AG04450 (cell line): ENCODE measurements around the gene GDAP2. TPM values are rescaled to one million over a fixed set of nuclear protein-coding genes. Genes with fewer than 3 reads are reported as not detected.
A peak's percentile ranks its signal among the peaks of the same experiment; 100 is the strongest.
"Not testable (repeated sequence)": the region's sequence is repeated elsewhere in the genome, so short reads cannot be mapped to it uniquely, and the experiment has no call there.

ENCODE experiments used
- CTCF ChIA-PET: fragments of 300-600, 350-600 bp; formaldehyde crosslinking; extraction: SDS; loops from one replicate; lab custom pipeline; 2022; ENCODE audit warnings: antibody characterized with exemption, inconsistent platforms; lab: Charles Lee
- POLR2A ChIA-PET: fragments of 350-600 bp; formaldehyde crosslinking; extraction: SDS; loops from one replicate; lab custom pipeline; 2021; ENCODE audit warnings: antibody characterized with exemption, inconsistent platforms; lab: Yijun Ruan, JAX
- DNase-seq: peaks from one replicate; pipeline ENCODE4 v3.0.0-alpha.2; 2011; ENCODE audit warnings: low read depth, low spot score
- H3K27ac ChIP-seq: one replicate; pipeline ENCODE4 v1.5.1; 2012; ENCODE audit warnings: low read depth, low read length, control low read depth
- H3K27me3 ChIP-seq: one replicate; pipeline ENCODE4 v1.6.0; 2012; ENCODE audit warnings: low read length; ENCODE audit not compliant: control insufficient read depth, insufficient read depth
- H3K4me3 ChIP-seq: 2 replicates; pipeline ENCODE4 v1.5.1; 2011; ENCODE audit warnings: mild to moderate bottlenecking, low read depth, low read length, control low read depth
- H3K9me3 ChIP-seq: 2 replicates; pipeline ENCODE4 v1.5.1; 2012; ENCODE audit warnings: low read length; ENCODE audit not compliant: control insufficient read depth, insufficient read depth
- CTCF ChIP-seq: IDR thresholded peaks from 2 replicates; pipeline ENCODE4 v1.5.1; 2011; ENCODE audit warnings: low read depth, low read length, control low read depth, inconsistent platforms
- polyA plus RNA-seq: library from polyadenylated mRNA; depleted of rRNA; stranded (reverse); fragments of >200 nt; gene quantifications from 2 replicates; pipeline ENCODE4 v1.2.3, GENCODE V29; 2011

The GDAP2 gene
- polyA plus RNA-seq, 1 experiment: 25.4 TPM

GRCh38 chr1:117846674-117847425 is 82.6 kb downstream of the GDAP2 start:
- DNase-seq: no peak
- no peaks in the 10 kb centered on the region for H3K27me3 ChIP-seq
- no peak for TF ChIP-seq CTCF
- CTCF ChIA-PET: interaction anchor here (1.5 kb wide), 1 partner anchor 48 kb away, joined by 5 read pairs; no protein-coding TSS in a partner anchor
- H3K4me3 ChIP-seq: no peak overlapping the region
- POLR2A ChIA-PET: no interaction called here
- H3K27ac ChIP-seq: no peak overlapping the region
- H3K9me3 ChIP-seq: peaks cover 9% of the 10 kb centered on the region; the same call in 1 of the 2 replicates

- H3K9me3 ChIP-seq, H3K27ac ChIP-seq, H3K27me3 ChIP-seq, DNase-seq, POLR2A ChIA-PET, H3K4me3 ChIP-seq: not testable (repeated sequence)
- CTCF ChIA-PET: interaction anchor here (1.1 to 1.7 kb wide), 2 partner anchors 9 to 309 kb away, joined by 4 to 8 read pairs; no protein-coding TSS in a partner anchor
Measured at GRCh38 chr1:117844478-117844877, 84.9 kb downstream of the GDAP2 start.

- TF ChIP-seq CTCF: no peak
- ChIA-PET POLR2A (no interaction called here), CTCF (interaction anchor here (0.7 to 1.7 kb wide), 4 partner anchors 10 to 309 kb away, joined by 3 to 8 read pairs (median 4); no protein-coding TSS in a partner anchor)
- Histone ChIP-seq H3K27ac (no peak overlapping the region), H3K9me3 (peaks cover 9% of the 10 kb centered on the region; the same call in 1 of the 2 replicates), H3K4me3 (no peak overlapping the region), H3K27me3 (no peaks in the 10 kb centered on the region)
- DNase-seq: no peak
Measured at GRCh38 chr1:117843791-117844190, 85.6 kb downstream of the GDAP2 start.

GRCh38 chr1:117842408-117843170 is 86.8 kb downstream of the GDAP2 start:
- no peaks in the 10 kb centered on the region for H3K27me3 ChIP-seq
- H3K9me3 ChIP-seq: peaks cover 9% of the 10 kb centered on the region; the same call in 1 of the 2 replicates
- ChIA-PET POLR2A (no interaction called here), CTCF (interaction anchor here (0.5 kb wide), 1 partner anchor 41 kb away, joined by 4 read pairs; no protein-coding TSS in a partner anchor)
- no peak for DNase-seq
- no peak overlapping the region for H3K27ac ChIP-seq
- 0 out of 2 replicates have a peak, but pooled peaks have one; percentile 4 for TF ChIP-seq CTCF
- H3K4me3 ChIP-seq: no peak overlapping the region

GRCh38 chr1:117841117-117841650 is 88.2 kb downstream of the GDAP2 start:
- POLR2A ChIA-PET: no interaction called here
- no peak for DNase-seq

More at GRCh38 chr1:117841117-117841650, 88.2 kb downstream of the GDAP2 start:
- CTCF ChIA-PET: no interaction called here
- Histone ChIP-seq H3K27ac (no peak overlapping the region), H3K27me3 (no peaks in the 10 kb centered on the region), H3K9me3 (peaks cover 9% of the 10 kb centered on the region; the same call in 1 of the 2 replicates), H3K4me3 (no peak overlapping the region)
- no peak for TF ChIP-seq CTCF
